Stimulated activated CD4-positive, alpha-beta T cell treated with anti-CD3 and anti-CD28 coated beads, Interleukin-4, amount 100 ng/mL, for 24 hours (primary cell): Measurements from ENCODE around the gene VWA3B.
"Not testable (repeated sequence)": the region's sequence is repeated elsewhere in the genome, so short reads cannot be mapped to it uniquely, and the experiment has no call there.

Experiments
- DNase-seq: peaks from one replicate; pipeline ENCODE4 v3.0.0-alpha.2; 2020

Gene VWA3B

GRCh38 chr2:98263362-98263761 is 176.4 kb downstream of the VWA3B start:
- DNase-seq: no peak

- DNase-seq: not testable (repeated sequence)
Observed at GRCh38 chr2:98268225-98268624, 181.3 kb downstream of the VWA3B start.

DNA sequence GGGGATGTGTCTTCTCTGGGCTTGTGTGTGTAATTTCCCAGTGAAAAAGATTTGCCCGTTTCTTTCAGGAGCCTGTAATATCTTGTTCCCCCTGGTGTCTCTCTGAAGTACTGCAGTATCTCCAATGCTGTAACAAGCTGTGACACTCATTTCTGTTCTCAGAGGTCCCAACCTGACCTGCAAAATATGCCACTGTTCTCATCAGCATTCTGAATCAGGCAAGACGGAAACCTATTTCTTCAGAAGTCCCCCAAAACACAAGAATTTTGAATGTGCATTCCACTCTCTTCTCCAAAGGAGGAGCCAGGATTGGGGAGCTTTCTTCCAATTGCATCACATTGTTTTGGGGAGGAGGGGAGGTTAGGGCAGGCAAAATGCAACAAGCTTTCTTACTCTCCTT is 182.3 kb downstream of the VWA3B start:
- no peak for DNase-seq

DNA sequence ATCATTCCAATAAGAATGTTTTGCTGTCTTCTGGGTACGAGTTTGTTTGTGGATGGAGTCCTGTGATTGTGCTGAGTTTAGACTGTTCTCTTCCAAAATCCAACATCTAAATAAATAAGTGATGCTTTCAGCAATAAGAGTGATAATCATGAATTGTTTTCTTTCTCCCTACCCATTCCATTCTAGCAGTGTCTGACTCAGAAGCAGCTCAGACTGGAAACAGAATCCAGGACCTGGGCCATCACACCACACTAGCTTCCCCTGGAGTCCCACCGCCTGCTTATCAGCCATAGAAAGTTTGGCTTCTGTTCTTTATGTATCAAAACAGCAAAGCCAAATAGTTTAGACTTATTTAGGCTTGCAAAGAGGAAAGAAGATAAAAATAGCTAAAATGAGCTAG is 182.9 kb downstream of the VWA3B start:
- no peak for DNase-seq

- DNase-seq: no peak
Observed at GRCh38 chr2:98277162-98277859, 190.3 kb downstream of the VWA3B start.

GRCh38 chr2:98278074-98278473 is 191.1 kb downstream of the VWA3B start:
- no peak for DNase-seq

GRCh38 chr2:98280376-98281102 is 193.6 kb downstream of the VWA3B start:
- DNase-seq: no peak

DNA sequence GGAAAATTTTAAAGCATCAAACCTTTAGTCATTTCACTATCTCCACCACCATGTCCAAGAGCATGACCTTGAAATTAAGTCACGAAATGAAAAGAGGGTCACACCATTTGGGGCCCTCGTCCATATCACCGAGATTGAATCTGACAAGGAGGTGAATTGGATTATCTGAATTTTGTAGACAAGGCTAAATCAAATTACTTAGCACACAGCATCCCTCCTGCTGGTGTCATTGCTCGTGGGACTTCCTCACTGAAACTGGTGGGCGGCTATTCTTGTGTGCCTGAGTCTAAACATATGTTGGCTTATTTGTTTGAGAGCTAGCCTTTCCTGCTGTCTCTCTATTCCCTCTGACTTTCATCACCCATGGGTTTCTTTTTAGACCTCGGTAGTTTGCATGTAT is 194.6 kb downstream of the VWA3B start:
- DNase-seq: no peak

GRCh38 chr2:98282109-98282508 is 195.1 kb downstream of the VWA3B start:
- no peak for DNase-seq

DNA sequence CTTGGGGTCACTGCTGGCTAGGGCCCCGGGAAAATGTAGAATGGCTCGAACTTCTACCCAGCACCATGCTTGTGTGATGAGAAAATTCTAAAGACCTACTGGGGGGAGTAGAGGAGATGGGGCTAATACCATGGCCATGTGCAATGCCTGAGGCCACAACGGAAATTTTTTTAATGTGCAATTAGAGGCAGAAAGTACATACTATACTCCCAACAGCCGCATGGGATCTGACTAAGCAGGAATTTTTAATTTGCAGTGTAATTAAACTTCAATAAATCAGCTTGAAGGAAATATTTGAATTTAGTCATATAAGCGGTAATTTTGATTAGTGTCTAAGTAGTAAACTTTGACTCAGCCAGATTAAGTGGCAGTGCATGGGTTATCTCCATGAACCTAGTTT is 206.1 kb downstream of the VWA3B start:
- DNase-seq: no peak

GRCh38 chr2:98293931-98294687 is 207.1 kb downstream of the VWA3B start:
- no peak for DNase-seq

- no peak for DNase-seq
Observed at GRCh38 chr2:98294711-98295110, 207.7 kb downstream of the VWA3B start.

GRCh38 chr2:98295275-98295674 is 208.3 kb downstream of the VWA3B start:
- no peak for DNase-seq

- no peak for DNase-seq
Observed at GRCh38 chr2:98295721-98296414, 208.9 kb downstream of the VWA3B start.

GRCh38 chr2:98296440-98296839 is 209.5 kb downstream of the VWA3B start:
- DNase-seq: no peak

DNA sequence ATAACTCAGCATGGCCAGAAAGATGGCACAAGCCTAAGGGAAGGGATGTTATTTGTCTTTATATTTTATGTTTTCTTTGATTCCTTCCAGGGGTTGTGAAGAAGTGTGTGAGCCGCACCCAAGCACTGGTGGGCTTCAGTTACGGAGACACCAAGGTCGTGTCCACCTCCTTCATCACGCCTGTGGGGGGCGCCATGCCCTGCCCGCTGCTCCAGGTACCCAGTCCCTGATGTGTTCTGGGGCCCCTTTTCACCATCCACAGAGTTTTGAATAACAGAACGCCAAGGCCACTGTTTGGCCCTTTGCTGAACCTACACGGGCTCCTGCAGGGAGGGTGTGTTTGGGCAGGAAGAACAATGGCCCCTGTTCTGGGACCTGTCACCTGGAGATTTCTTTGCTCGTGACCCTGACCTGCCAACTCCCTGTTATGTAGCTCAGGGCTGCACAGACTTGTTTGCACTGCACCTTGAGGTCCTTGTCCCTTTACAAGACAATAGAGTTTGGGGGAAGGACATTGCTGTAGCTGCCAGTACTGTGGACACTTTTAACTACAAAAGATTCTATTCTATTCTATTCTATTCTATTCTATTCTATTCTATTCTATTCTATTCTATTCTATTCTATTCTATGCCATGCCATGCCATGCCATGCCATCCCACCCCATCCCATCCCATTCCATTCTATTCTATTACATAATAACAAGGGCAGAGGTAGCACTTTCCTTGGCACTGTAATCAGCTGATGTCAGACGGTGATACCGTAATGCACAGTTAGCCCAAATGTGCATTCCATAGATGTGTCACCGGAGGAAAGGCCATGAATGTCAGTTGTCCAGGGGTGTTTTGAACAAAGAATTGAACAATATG is 211.1 kb downstream of the VWA3B start:
- DNase-seq: no peak

DNA sequence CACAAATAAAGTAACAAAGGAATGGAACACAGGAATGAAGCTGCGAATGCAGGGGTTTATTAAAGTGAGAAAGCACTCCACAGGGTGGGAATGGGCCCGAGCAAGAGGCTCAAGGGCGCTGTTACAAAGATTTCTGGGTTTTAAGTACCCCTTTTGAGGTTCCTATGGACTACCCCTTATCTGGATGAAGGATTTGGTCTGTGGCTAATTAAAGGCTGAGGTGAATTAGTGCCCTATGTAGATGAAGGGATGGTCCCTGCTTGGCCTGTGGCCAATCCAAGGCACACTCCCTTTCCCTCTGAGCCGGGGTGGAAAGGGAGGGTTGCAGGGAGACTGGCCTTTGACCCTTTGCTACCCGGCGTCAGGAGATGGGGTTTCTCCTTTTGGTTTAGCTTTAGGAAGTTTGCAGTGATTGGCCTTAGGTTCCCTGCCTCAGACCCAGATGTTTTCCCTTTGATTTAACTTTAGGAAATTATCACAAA is 211.8 kb downstream of the VWA3B start:
- DNase-seq: no peak

DNA sequence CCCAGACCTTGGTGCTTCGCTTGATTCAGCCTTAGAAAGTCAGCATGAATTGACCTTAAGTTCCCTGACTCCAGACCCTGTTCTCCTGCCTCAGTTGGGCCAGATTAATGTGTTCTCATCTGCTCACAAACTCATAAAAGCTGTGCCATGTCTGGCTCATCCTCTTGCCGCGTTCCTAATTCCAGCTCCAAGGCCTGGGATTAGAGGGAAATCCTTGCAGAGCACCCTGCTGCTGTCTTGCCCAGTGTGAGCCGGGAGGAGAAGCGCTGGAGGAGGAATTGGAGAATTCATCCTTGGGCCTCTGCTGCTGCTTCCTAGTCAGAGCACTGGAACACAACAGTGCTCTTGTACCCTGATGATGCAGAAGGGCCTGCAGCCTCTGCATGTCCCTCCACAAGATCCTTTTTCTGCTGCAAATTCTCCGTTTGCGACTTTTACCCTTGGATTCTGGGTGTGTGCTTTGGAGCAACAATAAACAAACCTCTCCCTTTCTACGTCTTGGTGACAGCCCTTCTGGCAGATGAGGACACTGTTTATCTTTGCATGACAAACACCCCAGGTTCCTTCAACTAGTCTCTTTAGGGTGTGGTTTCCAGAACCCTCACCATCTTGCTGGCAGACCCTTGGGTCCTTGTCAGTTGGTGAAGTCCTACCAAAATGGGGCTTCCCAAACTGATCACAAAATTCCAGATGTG is 212.4 kb downstream of the VWA3B start:
- DNase-seq: no peak

- no peak for DNase-seq
Observed at GRCh38 chr2:98300141-98300874, 213.3 kb downstream of the VWA3B start.

GRCh38 chr2:98301469-98301868 is 214.5 kb downstream of the VWA3B start:
- no peak for DNase-seq
